ENCODE data around the gene RTN4RL1. TPM values are rescaled to one million over a fixed set of nuclear protein-coding genes. Genes with fewer than 3 reads are reported as not detected.
A peak's percentile ranks its signal among the peaks of the same experiment; 100 is the strongest.

RTN4RL1 gene
- total RNA-seq, 6 experiments from 2014 or later = 0.54 to 2.6 (median 1.4) TPM

GRCh38 chr17:2023692-2024571, 1.2 kb downstream of the RTN4RL1 start:
- DNase-seq (peak in 2 of 3 donors; percentile 61 to 75), ATAC-seq (peak; percentile 28 to 55 (median 32))
- TF ChIP-seq POLR2A (IDR thresholded peaks at IDR 0.05) (no peak), CTCF (IDR thresholded peaks at IDR 0.05) (peak in 1 of 4 donors; percentile 5)
- no peaks in the 10 kb centered on the region for H3K9me3 ChIP-seq
- H3K27me3 ChIP-seq = no peaks in the 10 kb centered on the region
- WGBS (ENCODE audit: insufficient coverage, low coverage, low lambda C conversion rate, missing lambda C conversion rate) = 3% methylated on average over 17 of the region's 85 CpGs
- intact Hi-C loops (cut with DNase I) = no loop called here
- peaks cover 0 to 23% (median 7%) of the 10 kb centered on the region in 4 donors for H3K4me1 ChIP-seq
- H3K36me3 ChIP-seq = no peaks in the 10 kb centered on the region
- no peak overlapping the region for H3K27ac ChIP-seq
- H3K4me3 ChIP-seq = peak overlapping the region; percentile 32 to 58 (median 48)

GRCh38 chr17:2023256-2023655, 1.9 kb downstream of the RTN4RL1 start:
- no peak for ATAC-seq

GRCh38 chr17:2022647-2023240, 2.4 kb downstream of the RTN4RL1 start:
- no peaks in the 10 kb centered on the region for H3K36me3 ChIP-seq
- no peak for DNase-seq
- H3K9me3 ChIP-seq = no peaks in the 10 kb centered on the region

More at GRCh38 chr17:2023256-2023655, 1.9 kb downstream of the RTN4RL1 start:
- no peak for TF ChIP-seq CTCF (IDR thresholded peaks at IDR 0.05)
- H3K9me3 ChIP-seq = no peaks in the 10 kb centered on the region
- intact Hi-C loops (cut with DNase I) = no loop called here
- H3K27ac ChIP-seq = no peak overlapping the region
- H3K27me3 ChIP-seq = no peaks in the 10 kb centered on the region
- no peaks in the 10 kb centered on the region for H3K36me3 ChIP-seq
- 46% methylated on average over 8 of the region's 16 CpGs for WGBS (ENCODE audit: insufficient coverage, low coverage, low lambda C conversion rate, missing lambda C conversion rate)
- no peak overlapping the region for H3K4me3 ChIP-seq
- no peak for DNase-seq
- H3K4me1 ChIP-seq = peaks cover 0 to 23% (median 7%) of the 10 kb centered on the region in 4 donors

GRCh38 chr17:2020721-2021120, 4.4 kb downstream of the RTN4RL1 start:
- Histone ChIP-seq H3K4me1 (peaks cover 0 to 21% (median 5%) of the 10 kb centered on the region in 4 donors), H3K4me3 (no peak overlapping the region), H3K9me3 (no peaks in the 10 kb centered on the region), H3K27ac (no peak overlapping the region), H3K36me3 (no peaks in the 10 kb centered on the region), H3K27me3 (no peaks in the 10 kb centered on the region)
- DNase-seq = no peak
- peak in 2 of 4 donors; percentile 7 to 19 for ATAC-seq
- intact Hi-C loops (cut with DNase I) = no loop called here
- WGBS (ENCODE audit: insufficient coverage, low coverage, low lambda C conversion rate, missing lambda C conversion rate) = 43% methylated on average over 4 of the region's 8 CpGs
- no peak for TF ChIP-seq CTCF (IDR thresholded peaks at IDR 0.05)
- no peak for TF ChIP-seq POLR2A (IDR thresholded peaks at IDR 0.05)

More at GRCh38 chr17:2022647-2023240, 2.4 kb downstream of the RTN4RL1 start:
- peaks cover 0 to 23% (median 7%) of the 10 kb centered on the region in 4 donors for H3K4me1 ChIP-seq
- intact Hi-C loops (cut with DNase I) = no loop called here
- 100% methylated on average over 1 of the region's 15 CpGs for WGBS (ENCODE audit: insufficient coverage, low coverage, low lambda C conversion rate, missing lambda C conversion rate)
- no peaks in the 10 kb centered on the region for H3K27me3 ChIP-seq
- no peak overlapping the region for H3K4me3 ChIP-seq
- H3K27ac ChIP-seq = no peak overlapping the region
- TF ChIP-seq POLR2A (IDR thresholded peaks at IDR 0.05) (no peak), CTCF (IDR thresholded peaks at IDR 0.05) (no peak)
- no peak for ATAC-seq

Data from right lobe of liver (tissue), 6 donors.